ENCODE measurements around the gene C10orf62. TPM values are rescaled to one million over a fixed set of nuclear protein-coding genes. Genes with fewer than 3 reads are reported as not detected.

The C10orf62 gene
- total RNA-seq, 1 donor from 2014 or later, result not detected

DNA sequence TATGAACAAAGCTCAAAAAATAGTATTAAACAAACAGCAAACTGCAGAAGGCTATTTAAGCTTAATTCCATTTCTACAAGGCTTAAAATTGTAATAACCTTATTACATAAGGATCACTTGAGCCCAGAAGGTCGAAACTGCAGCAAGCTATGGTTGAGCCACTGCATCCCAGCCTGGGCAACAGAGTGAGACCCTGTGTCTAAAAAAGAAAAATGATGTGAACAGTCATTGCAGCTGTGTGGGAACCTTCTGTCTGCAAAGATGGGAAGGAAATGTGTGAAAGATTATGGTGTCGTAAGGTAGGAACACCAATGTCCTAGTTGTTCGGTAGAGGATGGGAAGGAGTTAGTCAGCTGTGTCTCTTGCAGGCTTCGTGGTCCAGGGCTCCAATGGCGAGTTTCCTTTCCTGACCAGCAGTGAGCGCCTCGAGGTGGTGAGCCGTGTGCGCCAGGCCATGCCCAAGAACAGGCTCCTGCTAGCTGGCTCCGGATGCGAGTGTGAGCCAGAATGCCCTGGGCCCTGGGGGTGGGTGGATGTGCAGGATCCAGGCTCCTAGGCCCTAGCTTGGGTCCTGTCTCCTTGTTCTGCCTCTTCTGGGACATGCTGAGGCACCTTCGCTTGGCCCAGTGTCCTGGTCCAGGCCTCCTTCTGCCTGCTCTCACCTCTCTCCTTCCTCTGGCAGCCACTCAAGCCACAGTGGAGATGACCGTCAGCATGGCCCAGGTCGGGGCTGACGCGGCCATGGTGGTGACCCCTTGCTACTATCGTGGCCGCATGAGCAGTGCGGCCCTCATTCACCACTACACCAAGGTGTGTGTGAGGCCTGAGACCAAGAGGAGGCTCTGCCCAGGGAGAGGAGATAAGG is 9.1 kb downstream of the C10orf62 start:
- no peak overlapping the region for H3K4me3 ChIP-seq
- no peaks in the 10 kb centered on the region for H3K36me3 ChIP-seq
- DNase-seq (no peak), ATAC-seq (no peak)
- no peaks in the 10 kb centered on the region for H3K9me3 ChIP-seq
- H3K27me3 ChIP-seq, result no peaks in the 10 kb centered on the region
- H3K4me1 ChIP-seq, result no peaks in the 10 kb centered on the region
- TF ChIP-seq, protein P1, sequence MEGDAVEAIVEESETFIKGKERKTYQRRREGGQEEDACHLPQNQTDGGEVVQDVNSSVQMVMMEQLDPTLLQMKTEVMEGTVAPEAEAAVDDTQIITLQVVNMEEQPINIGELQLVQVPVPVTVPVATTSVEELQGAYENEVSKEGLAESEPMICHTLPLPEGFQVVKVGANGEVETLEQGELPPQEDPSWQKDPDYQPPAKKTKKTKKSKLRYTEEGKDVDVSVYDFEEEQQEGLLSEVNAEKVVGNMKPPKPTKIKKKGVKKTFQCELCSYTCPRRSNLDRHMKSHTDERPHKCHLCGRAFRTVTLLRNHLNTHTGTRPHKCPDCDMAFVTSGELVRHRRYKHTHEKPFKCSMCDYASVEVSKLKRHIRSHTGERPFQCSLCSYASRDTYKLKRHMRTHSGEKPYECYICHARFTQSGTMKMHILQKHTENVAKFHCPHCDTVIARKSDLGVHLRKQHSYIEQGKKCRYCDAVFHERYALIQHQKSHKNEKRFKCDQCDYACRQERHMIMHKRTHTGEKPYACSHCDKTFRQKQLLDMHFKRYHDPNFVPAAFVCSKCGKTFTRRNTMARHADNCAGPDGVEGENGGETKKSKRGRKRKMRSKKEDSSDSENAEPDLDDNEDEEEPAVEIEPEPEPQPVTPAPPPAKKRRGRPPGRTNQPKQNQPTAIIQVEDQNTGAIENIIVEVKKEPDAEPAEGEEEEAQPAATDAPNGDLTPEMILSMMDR (IDR thresholded peaks at IDR 0.05), result no peak
- intact Hi-C loops (cut with DNase I), result no loop called here
- H3K27ac ChIP-seq, result no peak overlapping the region

DNA sequence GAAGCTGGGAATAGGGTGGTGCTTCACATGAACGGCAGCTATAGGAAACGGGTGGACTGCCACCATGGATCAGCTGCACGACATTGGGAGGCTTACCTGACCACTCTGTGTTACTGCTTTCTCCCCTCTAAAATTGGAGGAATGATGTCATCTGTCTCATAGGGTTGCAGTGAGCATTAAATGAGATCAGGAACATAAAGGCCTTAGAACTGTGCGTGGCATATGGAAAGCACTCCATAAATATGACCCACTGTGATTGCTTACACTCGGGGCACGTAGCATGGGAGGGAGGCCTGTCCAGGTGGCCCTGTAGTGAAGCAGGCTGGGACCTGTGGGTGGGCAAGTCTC is 9.7 kb downstream of the C10orf62 start:
- Histone ChIP-seq H3K36me3 (no peaks in the 10 kb centered on the region), H3K4me1 (no peaks in the 10 kb centered on the region), H3K27me3 (no peaks in the 10 kb centered on the region), H3K27ac (no peak overlapping the region), H3K9me3 (no peaks in the 10 kb centered on the region), H3K4me3 (no peak overlapping the region)
- intact Hi-C loops (cut with DNase I), result no loop called here
- no peak for ATAC-seq
- TF ChIP-seq, protein P1 (IDR thresholded peaks at IDR 0.05), result no peak
- no peak for DNase-seq

DNA sequence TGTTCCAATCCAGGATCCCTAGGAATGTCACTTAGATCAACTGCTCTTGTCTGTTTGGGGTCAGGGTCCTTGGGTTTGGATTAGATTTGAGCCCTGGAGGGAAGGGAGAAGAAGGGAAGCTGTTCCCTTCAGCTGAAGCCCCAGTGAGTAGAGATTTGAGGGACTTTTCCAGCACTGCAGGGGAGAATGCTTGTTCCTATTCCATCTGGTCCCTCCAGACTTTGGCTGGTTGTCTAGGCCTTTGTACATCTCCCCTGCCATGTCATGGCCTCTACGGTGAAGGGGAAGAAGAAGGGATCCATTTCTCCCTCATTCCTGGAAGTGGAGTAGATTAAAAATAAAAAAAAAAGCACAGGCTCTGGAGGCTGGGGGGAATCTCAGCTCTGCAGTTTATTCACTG is 11.1 kb downstream of the C10orf62 start:
- no peaks in the 10 kb centered on the region for H3K27me3 ChIP-seq
- no peaks in the 10 kb centered on the region for H3K4me1 ChIP-seq
- DNase-seq, result no peak
- H3K9me3 ChIP-seq, result no peaks in the 10 kb centered on the region
- ATAC-seq, result no peak
- TF ChIP-seq, protein P1 (IDR thresholded peaks at IDR 0.05), result no peak
- no peaks in the 10 kb centered on the region for H3K36me3 ChIP-seq
- intact Hi-C loops (cut with DNase I), result no loop called here
- H3K4me3 ChIP-seq, result no peak overlapping the region
- no peak overlapping the region for H3K27ac ChIP-seq

DNA sequence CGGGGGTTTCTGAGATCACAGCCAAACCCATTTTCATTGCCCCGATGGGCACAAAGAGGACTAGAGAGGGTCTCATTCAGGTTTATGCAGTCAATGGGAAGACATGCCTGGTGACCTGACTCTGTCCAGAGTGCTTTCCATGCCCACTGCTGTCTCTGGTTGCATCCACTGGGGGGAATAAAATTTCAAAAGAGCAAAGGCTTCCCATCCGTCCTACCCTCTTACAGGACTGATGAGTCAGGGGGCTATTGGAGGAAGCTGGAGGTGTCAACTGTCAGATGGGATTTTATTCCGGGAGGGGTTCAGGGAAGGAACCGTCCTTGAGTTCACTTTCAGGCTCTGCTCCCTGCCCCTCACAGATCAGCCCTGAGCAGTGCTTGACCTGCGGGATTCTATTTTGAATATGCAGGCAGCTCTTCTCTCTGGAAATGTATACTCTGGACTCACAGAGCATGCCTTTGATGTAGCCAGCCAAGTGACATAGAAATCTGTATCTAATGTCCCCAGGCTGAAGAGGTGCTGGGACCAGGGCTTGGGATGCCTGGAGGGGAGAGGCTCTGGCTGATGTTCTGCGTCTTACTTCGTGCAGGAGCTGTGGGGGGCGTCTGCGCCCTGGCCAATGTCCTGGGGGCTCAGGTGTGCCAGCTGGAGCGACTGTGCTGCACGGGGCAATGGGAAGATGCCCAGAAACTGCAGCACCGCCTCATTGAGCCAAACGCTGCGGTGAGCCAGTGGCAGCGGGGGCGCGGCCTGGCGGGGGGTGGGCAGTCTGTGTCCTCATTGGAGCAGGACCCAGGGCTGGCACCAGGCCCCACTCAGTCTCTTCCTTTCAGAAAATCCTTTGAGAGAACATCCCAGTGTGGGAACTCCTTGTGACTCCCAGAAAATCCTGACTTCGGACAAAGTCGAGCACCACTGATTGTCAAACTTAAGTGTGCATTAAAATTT is 12.0 kb downstream of the C10orf62 start:
- Histone ChIP-seq H3K36me3 (no peaks in the 10 kb centered on the region), H3K27ac (no peak overlapping the region), H3K4me3 (no peak overlapping the region), H3K27me3 (no peaks in the 10 kb centered on the region), H3K4me1 (no peaks in the 10 kb centered on the region), H3K9me3 (no peaks in the 10 kb centered on the region)
- no peak for DNase-seq
- ATAC-seq, result no peak
- TF ChIP-seq, protein P1 (IDR thresholded peaks at IDR 0.05), result no peak
- intact Hi-C loops (cut with DNase I), result no loop called here

DNA sequence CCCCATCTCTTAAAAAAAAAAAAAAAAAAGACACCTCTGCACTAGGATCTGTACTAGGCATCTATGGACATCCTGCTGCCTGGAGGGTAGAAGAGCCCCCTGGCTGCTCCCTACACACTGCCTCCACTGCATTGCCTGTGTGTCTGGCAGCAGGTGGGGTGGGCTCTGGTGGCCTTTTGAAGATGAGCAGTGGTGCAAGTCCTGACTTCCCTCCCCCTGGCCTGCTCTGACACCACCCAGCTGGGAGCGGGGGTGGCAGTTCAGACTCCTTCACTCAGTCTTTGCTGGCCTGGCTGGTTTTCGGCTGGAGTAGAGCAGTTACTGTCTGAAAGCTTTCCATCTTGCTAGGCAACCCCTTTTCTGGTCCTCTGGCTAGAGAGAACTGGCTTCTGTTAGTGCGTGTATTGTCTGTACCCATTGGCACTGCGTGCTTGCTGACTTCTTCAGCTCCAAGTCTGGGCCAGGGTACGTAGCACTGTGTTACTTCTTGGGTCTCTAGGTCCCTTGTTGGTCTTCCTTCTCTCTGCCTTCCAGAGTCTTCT is 17.6 kb downstream of the C10orf62 start:
- Histone ChIP-seq H3K27me3 (no peaks in the 10 kb centered on the region), H3K4me3 (no peak overlapping the region), H3K9me3 (no peaks in the 10 kb centered on the region), H3K36me3 (no peaks in the 10 kb centered on the region), H3K27ac (no peak overlapping the region), H3K4me1 (no peaks in the 10 kb centered on the region)
- TF ChIP-seq, protein P1 (IDR thresholded peaks at IDR 0.05), result no peak
- DNase-seq (no peak), ATAC-seq (no peak)
- intact Hi-C loops (cut with DNase I), result no loop called here

All from upper lobe of right lung (tissue), 1 donor.